ENCODE results near the gene ADAT2.

DNA sequence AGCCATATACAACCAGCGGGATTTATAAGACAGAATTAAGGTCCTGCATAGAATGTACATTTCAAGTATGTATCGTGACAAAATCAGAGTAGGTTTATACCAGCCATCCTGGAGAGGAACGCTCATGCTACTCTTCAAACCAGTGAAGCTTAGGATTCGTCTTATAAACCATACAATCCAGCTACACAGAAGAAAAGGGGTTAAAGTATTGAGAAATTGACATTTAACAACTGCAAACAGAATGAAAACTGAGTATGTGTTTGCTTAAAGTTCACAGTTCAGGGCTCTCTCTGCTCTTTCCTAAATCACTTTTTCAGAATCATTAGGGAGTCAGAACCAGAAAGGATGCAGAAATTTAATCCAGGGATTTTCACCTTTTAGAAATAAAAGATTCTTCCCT is 17.9 kb downstream of the ADAT2 start:
- no peak for TF ChIP-seq POLR2A (IDR thresholded peaks at IDR 0.05; ENCODE audit: extremely low read depth, insufficient read length)
- TF ChIP-seq CTCF (IDR thresholded peaks at IDR 0.05; ENCODE audit: low read depth, low read length) = no peak
- no peak for TF ChIP-seq MYC (IDR thresholded peaks at IDR 0.05; ENCODE audit: low read depth, low read length)
- TF ChIP-seq, protein P1, sequence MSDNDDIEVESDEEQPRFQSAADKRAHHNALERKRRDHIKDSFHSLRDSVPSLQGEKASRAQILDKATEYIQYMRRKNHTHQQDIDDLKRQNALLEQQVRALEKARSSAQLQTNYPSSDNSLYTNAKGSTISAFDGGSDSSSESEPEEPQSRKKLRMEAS (IDR thresholded peaks at IDR 0.05; ENCODE audit: low read depth, low read length) = no peak
